Smooth muscle cell (in vitro differentiated cells): ENCODE data around the gene ADCY9. TPM values are rescaled to one million over a fixed set of nuclear protein-coding genes. Genes with fewer than 3 reads are reported as not detected.

Experiments
- DNase-seq: peaks from one replicate; lab custom pipeline; 2025; ENCODE audit not compliant: unreplicated experiment; lab: John Stamatoyannopoulos, UW
- H2AFZ ChIP-seq: fragments of 200-600 bp; sonication (generic); 2 replicates; pipeline ENCODE4 v1.6.0; 2016; ENCODE audit warnings: antibody characterized with exemption, low read depth, mild to moderate bottlenecking
- H3F3A ChIP-seq: fragments of 200-600 bp; sonication (generic); 2 replicates; pipeline ENCODE4 v1.6.0; 2017; ENCODE audit warnings: antibody characterized with exemption, low read depth
- H3K27ac ChIP-seq: fragments of 200-600 bp; sonication (generic); 2 replicates; pipeline ENCODE4 v1.5.1; 2016; ENCODE audit warnings: low read depth, mild to moderate bottlenecking
- H3K27me3 ChIP-seq: fragments of 200-600 bp; sonication (generic); 2 replicates; pipeline ENCODE4 v1.6.1; 2016; ENCODE audit warnings: low read depth, mild to moderate bottlenecking
- H3K36me3 ChIP-seq: fragments of 200-600 bp; sonication (generic); 2 replicates; pipeline ENCODE4 v1.5.1; 2016; ENCODE audit warnings: low read depth
- H3K4me1 ChIP-seq: fragments of 200-600 bp; sonication (generic); 2 replicates; pipeline ENCODE4 v1.5.1; 2016; ENCODE audit warnings: low read depth
- H3K4me2 ChIP-seq: fragments of 200-600 bp; sonication (generic); 2 replicates; pipeline ENCODE4 v1.6.0; 2016; ENCODE audit warnings: mild to moderate bottlenecking
- H3K4me3 ChIP-seq: fragments of 200-600 bp; sonication (generic); 2 replicates; pipeline ENCODE4 v1.5.1; 2016; ENCODE audit warnings: mild to moderate bottlenecking
- H3K79me2 ChIP-seq: fragments of 200-600 bp; sonication (generic); 2 replicates; pipeline ENCODE4 v1.6.0; 2016; ENCODE audit warnings: low read depth, mild to moderate bottlenecking
- H3K9ac ChIP-seq: fragments of 200-600 bp; sonication (generic); 2 replicates; pipeline ENCODE4 v1.6.0; 2016; ENCODE audit warnings: low read depth
- H3K9me3 ChIP-seq: fragments of 200-600 bp; sonication (generic); replicated peaks from 2 replicates; pipeline ENCODE4 v1.5.1; 2016; ENCODE audit warnings: low read depth
- H4K20me1 ChIP-seq: fragments of 200-600 bp; sonication (generic); 2 replicates; pipeline ENCODE4 v1.6.0; 2016; ENCODE audit warnings: low read depth
- WGBS: methylation state at CpG from one replicate; pipeline ENCODE4 v1.1.7; 2016; ENCODE audit warnings: low lambda C conversion rate; 5-methylcytosine and 5-hydroxymethylcytosine counted together
- polyA plus RNA-seq: library from polyadenylated mRNA; unstranded; fragments of >200 nt; fragmentation: Nextera tagmentation; extraction: Ambion mirVana; gene quantifications from 2 replicates; pipeline ENCODE4 v1.2.1, GENCODE V29; 2016
- total RNA-seq: library from RNA; depleted of rRNA; stranded (reverse); fragments of >200 nt; gene quantifications from 2 replicates; pipeline ENCODE4 v1.2.3, GENCODE V29; 2014
- TF ChIP-seq, protein P1 (sequence below): fragments of 200-600 bp; sonication (generic); IDR thresholded peaks from 2 replicates; pipeline ENCODE4 v1.5.1; 2017; ENCODE audit warnings: borderline replicate concordance, mild to moderate bottlenecking, antibody characterized with exemption; ENCODE audit not compliant: insufficient read depth, poor library complexity, severe bottlenecking

ADCY9 gene
- total and polyA plus RNA-seq, 2 experiments from 2014 or later = 7.2 to 8.9 TPM

DNA sequence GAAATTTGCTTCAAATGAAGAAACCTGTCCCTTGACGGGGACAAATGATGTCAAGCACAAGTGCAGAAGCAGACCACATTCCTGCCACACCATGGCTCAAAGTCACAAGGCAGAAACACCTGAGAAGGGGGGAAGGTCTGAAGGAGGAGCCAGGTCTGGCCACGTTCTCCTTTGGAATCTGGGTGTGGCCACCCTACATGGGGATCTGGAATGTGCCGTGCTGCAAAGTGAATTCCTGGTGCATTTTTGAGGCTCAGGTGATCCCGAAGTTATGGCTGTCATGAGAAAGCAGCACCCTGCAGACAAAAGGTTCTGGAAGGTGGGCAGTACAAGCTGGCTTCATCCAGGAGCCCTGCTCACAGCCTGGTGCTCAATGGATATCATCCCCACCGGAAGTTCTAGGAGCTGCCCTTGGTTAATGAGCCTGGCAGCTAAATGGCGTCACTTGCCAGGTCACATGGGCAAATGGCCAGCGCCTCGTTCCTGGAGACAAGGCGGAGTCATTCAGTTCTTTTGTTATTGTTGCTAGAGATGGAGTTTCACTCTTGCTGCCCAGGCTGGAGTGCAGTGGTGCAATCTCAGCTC, 20.1 kb upstream of the ADCY9 start:
- WGBS = 61% methylated on average over 9 of the region's 9 CpGs
- no peak overlapping the region for H3K4me2 ChIP-seq
- no peaks in the 10 kb centered on the region for H3K36me3 ChIP-seq
- no peak overlapping the region for H2AFZ ChIP-seq
- H3K27ac ChIP-seq = no peak overlapping the region
- no peaks in the 10 kb centered on the region for H3K9me3 ChIP-seq
- no peaks in the 10 kb centered on the region for H4K20me1 ChIP-seq
- H3K9ac ChIP-seq = no peak overlapping the region
- no peaks in the 10 kb centered on the region for H3K4me1 ChIP-seq
- no peaks in the 10 kb centered on the region for H3K79me2 ChIP-seq
- no peak overlapping the region for H3K4me3 ChIP-seq
- H3F3A ChIP-seq = no peaks in the 10 kb centered on the region
- TF ChIP-seq, protein P1, sequence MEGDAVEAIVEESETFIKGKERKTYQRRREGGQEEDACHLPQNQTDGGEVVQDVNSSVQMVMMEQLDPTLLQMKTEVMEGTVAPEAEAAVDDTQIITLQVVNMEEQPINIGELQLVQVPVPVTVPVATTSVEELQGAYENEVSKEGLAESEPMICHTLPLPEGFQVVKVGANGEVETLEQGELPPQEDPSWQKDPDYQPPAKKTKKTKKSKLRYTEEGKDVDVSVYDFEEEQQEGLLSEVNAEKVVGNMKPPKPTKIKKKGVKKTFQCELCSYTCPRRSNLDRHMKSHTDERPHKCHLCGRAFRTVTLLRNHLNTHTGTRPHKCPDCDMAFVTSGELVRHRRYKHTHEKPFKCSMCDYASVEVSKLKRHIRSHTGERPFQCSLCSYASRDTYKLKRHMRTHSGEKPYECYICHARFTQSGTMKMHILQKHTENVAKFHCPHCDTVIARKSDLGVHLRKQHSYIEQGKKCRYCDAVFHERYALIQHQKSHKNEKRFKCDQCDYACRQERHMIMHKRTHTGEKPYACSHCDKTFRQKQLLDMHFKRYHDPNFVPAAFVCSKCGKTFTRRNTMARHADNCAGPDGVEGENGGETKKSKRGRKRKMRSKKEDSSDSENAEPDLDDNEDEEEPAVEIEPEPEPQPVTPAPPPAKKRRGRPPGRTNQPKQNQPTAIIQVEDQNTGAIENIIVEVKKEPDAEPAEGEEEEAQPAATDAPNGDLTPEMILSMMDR = no peak
- H3K27me3 ChIP-seq = no peaks in the 10 kb centered on the region
- no peak for DNase-seq

GRCh38 chr16:4135537-4135936, 19.3 kb upstream of the ADCY9 start:
- Histone ChIP-seq H2AFZ (no peak overlapping the region), H4K20me1 (no peaks in the 10 kb centered on the region), H3K9ac (no peak overlapping the region), H3K36me3 (no peaks in the 10 kb centered on the region), H3K4me1 (no peaks in the 10 kb centered on the region), H3K4me3 (no peak overlapping the region), H3K79me2 (no peaks in the 10 kb centered on the region), H3F3A (no peaks in the 10 kb centered on the region), H3K4me2 (no peak overlapping the region), H3K27me3 (no peaks in the 10 kb centered on the region), H3K27ac (no peak overlapping the region), H3K9me3 (no peaks in the 10 kb centered on the region)
- whole genome bisulfite sequencing = 92% methylated on average over 1 of the region's 1 CpG
- TF ChIP-seq, protein P1 = no peak
- no peak for DNase-seq

GRCh38 chr16:4133897-4134372, 17.7 kb upstream of the ADCY9 start:
- TF ChIP-seq, protein P1 = no peak
- no peak for DNase-seq
- Histone ChIP-seq H3K9ac (no peak overlapping the region), H3K79me2 (no peaks in the 10 kb centered on the region), H3K27ac (no peak overlapping the region), H3K4me3 (no peak overlapping the region), H2AFZ (no peak overlapping the region), H3K9me3 (no peaks in the 10 kb centered on the region), H3K4me1 (no peaks in the 10 kb centered on the region), H3K4me2 (no peak overlapping the region), H3F3A (no peaks in the 10 kb centered on the region), H3K36me3 (no peaks in the 10 kb centered on the region), H4K20me1 (no peaks in the 10 kb centered on the region), H3K27me3 (no peaks in the 10 kb centered on the region)
- WGBS = 61% methylated on average over 10 of the region's 10 CpGs

- no peaks in the 10 kb centered on the region for H3K27me3 ChIP-seq
- H3K27ac ChIP-seq = no peak overlapping the region
- no peak overlapping the region for H2AFZ ChIP-seq
- no peaks in the 10 kb centered on the region for H3K36me3 ChIP-seq
- no peak overlapping the region for H3K9ac ChIP-seq
- DNase-seq = no peak
- no peak overlapping the region for H3K4me3 ChIP-seq
- H3F3A ChIP-seq = no peaks in the 10 kb centered on the region
- TF ChIP-seq, protein P1 = no peak
- H3K79me2 ChIP-seq = no peaks in the 10 kb centered on the region
- H3K9me3 ChIP-seq = no peaks in the 10 kb centered on the region
- H3K4me2 ChIP-seq = no peak overlapping the region
- no peaks in the 10 kb centered on the region for H3K4me1 ChIP-seq
- no peaks in the 10 kb centered on the region for H4K20me1 ChIP-seq
- WGBS = 78% methylated on average over 13 of the region's 13 CpGs
Measured at GRCh38 chr16:4131621-4132020, 15.4 kb upstream of the ADCY9 start.
